Stimulated activated CD8-positive, alpha-beta memory T cell treated with anti-CD3 and anti-CD28 coated beads, Interleukin-4, amount 100 ng/mL, for 48 hours (primary cell): ENCODE results near the gene INTS14.

ENCODE experiments used
- DNase-seq: peaks from one replicate; pipeline ENCODE4 v3.0.0-alpha.2; 2020

INTS14 gene

GRCh38 chr15:65610871-65611718 is at the start of gene INTS14:
INTS14 (minus strand) TSS chr15:65611131; CDS start chr15:65607380, 3,751 bp downstream.
- peak; percentile 98 for DNase-seq

GRCh38 chr15:65659502-65660052 is 48.6 kb upstream of the INTS14 start:
- DNase-seq = no peak

GRCh38 chr15:65655457-65655856 is 44.5 kb upstream of the INTS14 start:
- DNase-seq = no peak

- no peak for DNase-seq
These were observed 44.1 kb upstream of the INTS14 start for GRCh38 chr15:65655026-65655425.

DNA sequence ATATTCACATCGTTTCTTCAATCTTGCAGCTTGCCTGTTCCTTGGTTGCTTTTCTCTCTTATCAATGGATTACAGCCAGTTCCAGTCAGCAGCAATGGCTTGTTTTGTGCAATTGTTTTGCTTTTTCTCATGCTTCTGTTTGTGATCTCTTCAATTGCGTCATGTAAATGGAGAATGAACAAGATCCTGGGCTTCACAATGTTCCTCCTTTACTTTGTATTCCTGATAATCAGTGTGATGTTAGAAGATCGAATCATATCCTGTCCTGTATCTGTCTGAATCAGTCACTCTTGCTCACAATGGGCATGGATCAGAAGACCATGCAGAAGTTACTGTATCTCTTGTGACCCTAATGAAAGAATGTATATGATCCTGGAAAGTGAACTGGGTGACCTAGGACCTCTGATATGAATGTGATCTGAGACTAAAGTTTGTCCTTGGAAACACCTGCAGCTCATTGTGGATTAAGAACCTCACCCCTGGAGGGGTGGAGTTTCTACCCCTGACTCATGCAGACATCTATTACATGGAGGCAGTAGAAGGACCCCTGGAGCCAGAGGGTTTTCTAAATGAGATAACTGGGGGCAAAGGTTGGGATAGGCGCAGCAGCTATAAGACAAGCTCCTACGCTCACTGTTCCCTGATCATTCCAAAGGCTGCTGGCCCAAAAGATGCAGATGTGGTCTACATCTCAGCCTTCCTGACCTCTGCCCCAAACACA is 43.0 kb upstream of the INTS14 start:
- no peak for DNase-seq

DNA sequence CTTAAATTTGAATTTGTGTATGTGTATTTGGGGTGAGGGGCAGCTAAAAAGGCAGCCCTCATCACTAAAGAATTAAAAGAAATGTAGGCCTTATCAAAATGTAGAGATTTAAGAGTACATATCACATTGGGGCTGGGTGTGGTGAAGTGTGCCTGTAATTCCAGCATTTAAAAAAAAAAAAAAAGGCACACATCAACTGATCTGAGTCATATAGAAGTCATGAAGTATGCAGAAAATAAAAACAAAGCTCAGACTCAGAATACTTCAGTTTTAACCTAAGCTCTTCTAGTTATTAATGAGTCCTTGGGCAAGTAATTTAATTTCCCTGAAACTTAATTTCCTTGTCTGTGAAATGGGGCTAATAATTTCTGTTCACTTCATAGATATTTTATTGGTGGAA is 42.4 kb upstream of the INTS14 start:
- DNase-seq = no peak

DNA sequence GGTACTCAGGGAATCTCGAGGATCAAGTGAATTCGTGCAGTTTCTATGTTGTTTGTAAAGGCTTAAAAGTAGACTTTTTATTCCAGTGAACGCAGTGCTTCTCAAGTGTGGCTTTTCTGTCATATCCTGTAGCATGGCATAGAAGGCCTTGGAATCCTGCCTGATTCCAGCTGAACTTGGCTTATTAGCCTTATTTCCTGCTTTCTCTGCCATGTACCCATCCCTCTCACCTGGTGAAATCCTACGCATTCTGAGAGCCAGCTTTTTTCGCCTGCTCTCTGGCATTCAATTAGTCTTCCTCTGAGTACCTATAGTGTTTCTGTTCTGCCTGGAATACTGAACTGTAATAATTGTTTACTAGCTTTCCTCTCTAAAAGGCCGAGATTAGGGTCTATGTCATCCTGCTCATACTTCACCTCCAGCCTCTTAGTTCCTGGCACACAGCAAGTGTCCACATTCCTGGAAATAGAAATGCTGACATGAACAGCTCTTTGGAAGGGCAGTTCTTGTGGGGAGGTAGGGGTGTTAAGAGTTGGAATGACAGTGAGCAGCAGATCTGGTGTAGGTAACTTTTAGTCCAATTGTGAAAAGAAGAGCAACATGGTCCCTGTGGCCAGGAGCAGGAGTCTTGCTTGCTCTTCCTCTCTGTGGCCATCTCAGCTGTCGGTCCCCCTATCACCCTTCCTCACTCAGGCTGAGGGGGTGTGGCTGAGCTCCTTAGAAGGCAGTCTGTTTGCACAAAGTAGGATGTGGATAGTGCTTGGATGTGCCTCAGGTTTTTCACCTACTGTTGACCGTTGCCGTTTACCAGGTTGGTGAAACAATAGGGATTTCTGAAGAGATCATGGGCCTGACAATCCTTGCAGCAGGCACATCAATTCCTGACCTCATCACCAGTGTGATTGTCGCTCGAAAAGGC is 41.2 kb upstream of the INTS14 start:
- no peak for DNase-seq

GRCh38 chr15:65651042-65651322 is 40.1 kb upstream of the INTS14 start:
- DNase-seq = no peak

DNA sequence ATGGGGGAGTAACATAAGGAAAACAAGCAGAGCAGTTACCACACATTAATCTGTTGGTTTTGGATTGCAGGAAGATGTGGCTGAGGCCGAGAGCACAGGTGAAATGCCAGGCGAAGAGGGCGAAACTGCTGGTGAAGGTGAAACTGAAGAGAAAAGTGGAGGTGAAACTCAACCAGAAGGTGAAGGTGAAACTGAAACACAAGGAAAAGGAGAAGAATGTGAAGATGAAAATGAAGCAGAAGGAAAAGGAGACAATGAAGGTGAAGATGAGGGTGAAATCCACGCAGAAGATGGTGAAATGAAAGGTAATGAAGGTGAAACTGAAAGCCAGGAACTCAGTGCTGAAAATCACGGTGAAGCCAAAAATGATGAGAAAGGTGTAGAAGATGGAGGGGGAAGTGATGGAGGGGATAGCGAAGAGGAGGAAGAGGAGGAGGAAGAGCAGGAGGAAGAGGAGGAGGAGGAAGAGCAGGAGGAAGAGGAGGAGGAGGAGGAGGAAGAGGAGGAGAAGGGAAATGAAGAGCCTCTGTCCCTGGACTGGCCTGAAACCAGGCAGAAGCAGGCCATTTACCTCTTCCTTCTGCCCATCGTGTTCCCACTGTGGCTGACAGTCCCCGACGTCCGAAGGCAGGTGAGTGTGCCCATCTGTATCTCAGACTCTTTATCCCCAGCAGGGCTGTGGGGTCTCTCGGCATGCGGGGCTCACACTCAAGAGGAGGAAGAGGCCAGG is 39.5 kb upstream of the INTS14 start:
- no peak for DNase-seq

DNA sequence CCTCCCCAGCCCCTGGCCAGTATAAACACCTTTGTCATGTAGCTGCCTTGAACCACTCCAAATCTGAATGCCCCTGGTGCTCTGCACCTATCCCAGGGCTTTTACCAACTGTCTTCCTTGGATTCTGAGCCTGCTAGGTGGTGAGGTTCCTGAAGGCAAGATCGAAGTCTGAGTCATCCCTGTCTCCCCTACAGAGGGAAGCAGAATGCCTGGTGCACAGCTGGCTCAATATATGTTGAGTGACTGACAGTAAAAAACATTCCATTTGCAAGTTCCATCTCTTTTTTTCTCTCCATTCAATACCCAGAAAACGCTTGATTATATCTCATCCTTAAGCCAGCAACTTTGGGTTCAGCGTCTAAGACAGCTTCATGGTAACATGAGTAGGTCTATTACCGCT is 35.6 kb upstream of the INTS14 start:
- no peak for DNase-seq

DNA sequence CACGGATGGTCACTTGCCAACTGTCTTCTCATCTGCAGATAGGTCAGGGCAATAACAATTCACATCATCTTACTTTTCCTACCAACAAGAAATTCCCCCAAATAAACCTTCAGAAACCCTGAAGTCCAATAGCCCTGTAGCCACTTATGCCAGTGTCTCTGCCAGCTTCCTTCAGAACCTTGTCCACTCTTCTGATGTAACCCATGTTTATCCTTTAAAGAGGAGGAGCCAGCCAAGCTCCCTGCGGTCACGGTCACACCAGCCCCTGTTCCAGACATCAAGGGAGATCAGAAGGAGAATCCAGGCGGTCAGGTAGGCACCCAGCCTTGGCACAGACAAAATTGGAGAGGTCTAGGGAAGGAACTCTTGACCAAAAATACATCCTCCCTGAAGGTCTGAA is 34.5 kb upstream of the INTS14 start:
- DNase-seq = no peak

DNA sequence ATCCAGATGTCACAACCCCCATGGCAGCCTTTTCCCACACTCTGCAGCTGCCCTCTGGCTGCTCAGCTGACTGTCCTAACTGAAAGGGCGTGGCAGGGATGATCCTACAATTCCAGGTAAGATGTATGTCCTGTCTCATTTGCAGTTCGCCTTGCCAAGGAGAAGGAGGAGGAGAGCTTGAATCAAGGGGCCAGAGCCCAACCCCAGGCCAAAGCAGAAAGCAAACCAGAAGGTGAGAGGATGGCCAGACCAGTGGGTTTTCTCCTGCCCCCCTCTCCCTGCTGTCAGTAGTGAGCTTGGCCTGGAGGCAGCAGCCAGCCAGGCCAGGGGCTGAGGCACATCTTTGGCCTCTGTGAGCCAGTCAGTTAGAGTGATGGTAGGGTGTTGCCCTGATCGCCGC is 33.4 kb upstream of the INTS14 start:
- no peak for DNase-seq

- no peak for DNase-seq
These were observed 31.7 kb upstream of the INTS14 start for GRCh38 chr15:65642594-65642993.

- DNase-seq = no peak
These were observed 31.0 kb upstream of the INTS14 start for GRCh38 chr15:65641768-65642475.

GRCh38 chr15:65639509-65639908 is 28.6 kb upstream of the INTS14 start:
- DNase-seq = no peak

- peak; percentile 29 for DNase-seq
These were observed 27.8 kb upstream of the INTS14 start for GRCh38 chr15:65638681-65639089.

DNA sequence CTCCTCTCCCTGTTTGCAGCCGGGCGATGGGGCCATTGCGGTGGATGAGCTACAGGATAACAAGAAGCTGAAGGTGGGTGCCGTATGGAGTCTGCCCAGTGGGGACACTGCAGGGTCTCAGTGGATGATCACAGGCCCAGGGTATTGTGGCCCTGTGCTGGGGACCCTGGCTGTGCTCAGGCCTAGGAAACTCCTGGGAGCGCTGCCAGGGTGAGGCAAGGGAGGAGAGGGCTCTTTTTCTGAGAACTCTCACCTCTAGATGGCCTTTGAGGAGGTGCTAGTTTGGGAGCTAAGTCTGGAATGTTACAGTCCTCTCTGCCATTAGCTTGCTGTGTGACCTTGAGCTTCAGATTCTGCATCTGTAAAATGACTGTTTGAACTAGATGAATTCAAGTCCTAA is 27.2 kb upstream of the INTS14 start:
- no peak for DNase-seq

GRCh38 chr15:65634356-65634755 is 23.4 kb upstream of the INTS14 start:
- DNase-seq = no peak

DNA sequence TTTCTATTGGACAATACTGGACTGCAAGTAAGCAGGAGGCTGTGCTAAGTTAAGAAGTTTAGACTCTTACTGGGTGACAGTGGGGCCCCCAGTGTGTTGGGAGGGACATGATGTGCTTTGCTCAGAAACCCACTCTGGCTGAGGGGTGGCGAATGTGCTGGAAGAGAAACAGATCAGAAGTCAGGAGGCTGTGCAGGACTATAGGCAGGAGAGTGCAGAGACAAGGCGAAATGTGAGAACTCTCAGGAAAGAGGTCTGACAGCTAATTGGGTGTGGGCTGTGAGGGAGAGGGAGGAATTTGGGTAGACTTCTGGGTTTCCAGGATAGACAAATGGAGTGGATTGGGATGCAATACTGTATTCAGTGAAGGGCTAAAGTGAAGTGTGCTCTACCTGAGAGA is 22.8 kb upstream of the INTS14 start:
- DNase-seq = no peak

DNA sequence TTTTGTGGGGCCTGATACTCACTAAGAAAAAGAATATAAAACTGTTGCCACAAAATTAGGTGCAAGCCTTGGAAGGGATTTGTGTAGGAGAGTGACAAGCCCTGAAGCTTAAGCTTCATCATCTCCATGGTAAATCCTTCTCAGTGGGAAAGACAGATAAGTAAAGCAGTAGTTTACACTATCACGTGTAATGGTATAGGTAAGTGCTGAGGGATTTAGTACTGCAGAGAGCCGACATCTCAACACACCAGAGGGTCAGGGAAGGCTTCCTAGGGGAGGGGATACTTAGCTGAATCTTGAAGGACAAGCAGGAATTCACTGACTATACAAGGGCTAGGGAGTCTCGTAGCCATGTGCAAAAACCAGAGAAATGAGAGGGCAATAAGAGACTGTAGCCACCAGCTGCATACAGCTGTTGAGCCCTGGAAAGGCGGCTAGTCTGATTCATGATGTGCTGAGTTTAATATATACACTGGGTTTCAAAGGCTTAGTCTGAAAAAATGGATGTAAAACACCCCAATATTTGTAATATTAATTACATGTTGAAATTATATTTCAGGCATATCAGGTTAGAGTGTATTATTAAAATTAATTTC is 21.9 kb upstream of the INTS14 start:
- DNase-seq = no peak

DNA sequence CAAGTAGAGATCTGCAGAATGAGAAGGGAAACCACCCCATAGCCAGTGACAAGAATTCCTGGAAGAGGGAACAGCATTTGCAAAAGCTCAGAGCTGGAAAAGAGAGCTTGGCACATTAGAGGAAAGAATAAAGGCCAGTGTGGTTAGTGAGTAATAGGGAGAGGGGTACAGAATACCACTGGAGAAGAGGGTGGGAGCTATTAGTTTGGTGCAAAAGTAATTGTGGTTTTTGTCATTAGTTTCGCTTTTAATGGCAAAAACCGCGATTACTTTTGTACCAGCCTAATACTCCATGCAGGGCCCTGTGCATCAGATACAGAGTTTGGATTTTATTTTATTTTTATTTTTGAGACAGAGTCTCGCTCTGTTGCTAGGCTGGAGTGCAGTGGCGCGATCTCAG is 20.6 kb upstream of the INTS14 start:
- no peak for DNase-seq
